Measurements from ENCODE around the gene MANBA.

DNA sequence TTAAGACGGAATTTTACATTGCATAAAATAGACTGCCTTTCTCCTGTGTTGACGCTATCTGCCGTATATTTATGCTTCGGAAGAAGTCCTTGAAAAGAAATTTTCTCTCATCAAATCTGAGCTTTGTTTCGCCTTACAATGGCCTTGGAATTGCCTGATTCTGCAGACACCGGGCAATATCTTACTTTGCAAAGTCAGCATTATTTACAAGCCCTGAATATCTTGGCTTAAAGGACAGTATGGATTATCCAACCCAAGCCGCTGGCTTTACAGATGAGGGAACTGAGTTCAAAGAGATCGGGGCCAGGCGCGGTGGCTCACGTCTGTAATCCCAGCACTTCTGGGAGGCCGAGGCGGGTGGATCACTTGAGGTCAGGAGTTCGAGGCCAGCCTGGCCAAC is 1.1 kb upstream of the MANBA start:
- TF ChIP-seq EGR1 (IDR thresholded peaks at IDR 0.05) (no peak), EP300 (IDR thresholded peaks at IDR 0.05; ENCODE audit: borderline replicate concordance) (no peak), MAX (IDR thresholded peaks at IDR 0.05) (no peak), YY1 (IDR thresholded peaks at IDR 0.05; ENCODE audit: low read depth) (no peak), FOXM1 (IDR thresholded peaks at IDR 0.05; ENCODE audit: borderline replicate concordance, low read depth) (no peak), CEBPB (IDR thresholded peaks at IDR 0.05) (no peak)
- TF ChIP-seq, protein P1, sequence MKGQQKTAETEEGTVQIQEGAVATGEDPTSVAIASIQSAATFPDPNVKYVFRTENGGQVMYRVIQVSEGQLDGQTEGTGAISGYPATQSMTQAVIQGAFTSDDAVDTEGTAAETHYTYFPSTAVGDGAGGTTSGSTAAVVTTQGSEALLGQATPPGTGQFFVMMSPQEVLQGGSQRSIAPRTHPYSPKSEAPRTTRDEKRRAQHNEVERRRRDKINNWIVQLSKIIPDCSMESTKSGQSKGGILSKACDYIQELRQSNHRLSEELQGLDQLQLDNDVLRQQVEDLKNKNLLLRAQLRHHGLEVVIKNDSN (IDR thresholded peaks at IDR 0.05), result no peak
- TF ChIP-seq, protein P2, sequence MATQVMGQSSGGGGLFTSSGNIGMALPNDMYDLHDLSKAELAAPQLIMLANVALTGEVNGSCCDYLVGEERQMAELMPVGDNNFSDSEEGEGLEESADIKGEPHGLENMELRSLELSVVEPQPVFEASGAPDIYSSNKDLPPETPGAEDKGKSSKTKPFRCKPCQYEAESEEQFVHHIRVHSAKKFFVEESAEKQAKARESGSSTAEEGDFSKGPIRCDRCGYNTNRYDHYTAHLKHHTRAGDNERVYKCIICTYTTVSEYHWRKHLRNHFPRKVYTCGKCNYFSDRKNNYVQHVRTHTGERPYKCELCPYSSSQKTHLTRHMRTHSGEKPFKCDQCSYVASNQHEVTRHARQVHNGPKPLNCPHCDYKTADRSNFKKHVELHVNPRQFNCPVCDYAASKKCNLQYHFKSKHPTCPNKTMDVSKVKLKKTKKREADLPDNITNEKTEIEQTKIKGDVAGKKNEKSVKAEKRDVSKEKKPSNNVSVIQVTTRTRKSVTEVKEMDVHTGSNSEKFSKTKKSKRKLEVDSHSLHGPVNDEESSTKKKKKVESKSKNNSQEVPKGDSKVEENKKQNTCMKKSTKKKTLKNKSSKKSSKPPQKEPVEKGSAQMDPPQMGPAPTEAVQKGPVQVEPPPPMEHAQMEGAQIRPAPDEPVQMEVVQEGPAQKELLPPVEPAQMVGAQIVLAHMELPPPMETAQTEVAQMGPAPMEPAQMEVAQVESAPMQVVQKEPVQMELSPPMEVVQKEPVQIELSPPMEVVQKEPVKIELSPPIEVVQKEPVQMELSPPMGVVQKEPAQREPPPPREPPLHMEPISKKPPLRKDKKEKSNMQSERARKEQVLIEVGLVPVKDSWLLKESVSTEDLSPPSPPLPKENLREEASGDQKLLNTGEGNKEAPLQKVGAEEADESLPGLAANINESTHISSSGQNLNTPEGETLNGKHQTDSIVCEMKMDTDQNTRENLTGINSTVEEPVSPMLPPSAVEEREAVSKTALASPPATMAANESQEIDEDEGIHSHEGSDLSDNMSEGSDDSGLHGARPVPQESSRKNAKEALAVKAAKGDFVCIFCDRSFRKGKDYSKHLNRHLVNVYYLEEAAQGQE (IDR thresholded peaks at IDR 0.05; ENCODE audit: low read depth), result no peak
